GM19023 (cell line): ENCODE measurements around the gene SPTSSB.

Experiments
- ATAC-seq: cut with Tn5 transposase; IDR thresholded peaks from one replicate; pipeline ENCODE4 v1.9.1; 2021; ENCODE audit warnings: mild to moderate bottlenecking, moderate library complexity; ENCODE audit not compliant: unreplicated experiment

The SPTSSB gene

DNA sequence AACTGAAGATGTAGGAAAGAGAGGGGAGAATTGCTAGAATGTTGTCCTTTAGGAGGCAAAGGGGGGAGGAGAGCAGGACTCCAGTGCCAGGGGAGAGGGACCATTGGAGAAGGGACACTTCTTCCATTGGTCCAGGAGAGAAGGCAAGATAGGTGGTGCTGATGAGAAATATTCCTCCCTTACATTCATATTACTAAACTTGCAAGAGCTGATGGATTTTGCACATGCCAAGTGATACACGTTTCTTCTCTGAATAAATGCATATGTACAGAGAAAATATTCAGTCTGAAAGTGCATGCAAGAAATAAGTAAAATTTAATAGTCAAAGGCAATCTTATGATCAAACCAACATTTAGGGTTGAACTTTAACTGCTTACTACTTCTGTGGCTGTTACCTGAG lies 21.5 kb upstream of the SPTSSB start:
- no peak for ATAC-seq

- no peak for ATAC-seq
Measured at GRCh38 chr3:161390200-161390599, 18.9 kb upstream of the SPTSSB start.

DNA sequence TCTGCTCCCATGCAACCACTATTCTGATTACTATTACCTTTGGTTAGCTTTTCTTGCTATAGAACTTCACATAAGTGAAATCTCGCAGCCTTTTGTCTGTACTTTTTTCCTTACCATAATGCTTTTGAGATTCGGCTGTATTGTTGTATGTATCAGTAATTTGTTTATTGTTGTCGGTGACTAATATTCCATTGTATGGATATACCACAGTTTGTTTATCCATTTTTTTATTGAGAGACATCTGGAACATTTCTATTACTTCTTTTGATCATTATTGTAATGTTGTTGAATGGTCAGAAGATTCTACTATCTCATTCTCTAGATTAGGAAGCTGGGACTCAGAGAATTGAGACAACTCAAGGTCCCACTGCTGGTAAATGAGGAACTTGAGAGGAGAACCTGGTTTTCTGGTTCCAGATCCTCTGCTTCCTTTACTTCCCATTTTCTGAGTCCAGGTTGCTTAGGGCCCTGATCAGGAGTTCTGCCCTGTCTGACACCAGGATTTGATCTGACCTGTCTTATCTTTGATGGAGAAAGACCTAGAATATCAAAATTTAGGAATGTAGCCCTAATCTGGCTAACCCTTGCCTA lies 18.2 kb upstream of the SPTSSB start:
- ATAC-seq, result no peak

GRCh38 chr3:161388855-161389254 lies 17.5 kb upstream of the SPTSSB start:
- no peak for ATAC-seq

GRCh38 chr3:161386991-161387770 lies 15.9 kb upstream of the SPTSSB start:
- ATAC-seq, result no peak

GRCh38 chr3:161372321-161373260 lies 1.3 kb upstream of the SPTSSB start:
- ATAC-seq, result peak; percentile 52

DNA sequence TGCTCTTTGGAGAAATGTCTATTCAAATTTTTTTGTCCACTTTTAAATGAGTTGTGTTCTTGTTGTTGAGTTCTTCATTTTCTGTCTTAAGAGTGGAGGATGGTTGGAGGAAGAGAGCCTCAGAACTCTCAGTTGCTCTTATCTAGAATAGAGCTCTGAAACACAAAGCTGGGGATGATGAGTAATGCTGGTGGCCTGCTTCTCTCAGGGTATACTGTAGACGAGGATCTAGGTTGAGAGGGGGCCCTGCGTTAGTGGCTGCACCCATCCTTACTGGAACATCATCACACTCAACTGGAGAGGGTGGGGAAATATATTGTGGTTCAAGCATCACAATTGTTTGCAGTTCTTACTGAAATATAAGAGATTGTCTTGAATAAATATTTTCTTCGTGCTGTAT lies 1.8 kb downstream of the SPTSSB start:
- ATAC-seq, result no peak

DNA sequence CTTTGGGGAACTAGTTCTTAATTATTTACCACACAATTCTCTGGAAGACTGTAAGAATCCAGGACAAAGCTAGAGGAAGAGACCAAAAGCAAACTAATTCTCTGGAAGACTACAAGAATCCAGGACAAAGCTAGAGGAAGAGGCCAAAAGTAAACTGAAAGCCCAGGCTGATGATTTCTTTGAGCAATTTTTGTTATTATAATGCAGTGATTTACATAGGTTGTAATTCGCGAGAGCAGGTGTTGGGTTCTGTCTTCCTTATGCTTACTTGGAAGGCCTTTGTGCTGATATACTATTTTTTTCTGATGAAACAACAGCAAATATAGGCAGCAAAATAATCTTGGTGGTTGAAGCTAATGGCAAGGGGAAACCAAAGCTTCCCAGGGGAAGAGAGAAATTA lies 5.2 kb downstream of the SPTSSB start:
- ATAC-seq, result no peak

DNA sequence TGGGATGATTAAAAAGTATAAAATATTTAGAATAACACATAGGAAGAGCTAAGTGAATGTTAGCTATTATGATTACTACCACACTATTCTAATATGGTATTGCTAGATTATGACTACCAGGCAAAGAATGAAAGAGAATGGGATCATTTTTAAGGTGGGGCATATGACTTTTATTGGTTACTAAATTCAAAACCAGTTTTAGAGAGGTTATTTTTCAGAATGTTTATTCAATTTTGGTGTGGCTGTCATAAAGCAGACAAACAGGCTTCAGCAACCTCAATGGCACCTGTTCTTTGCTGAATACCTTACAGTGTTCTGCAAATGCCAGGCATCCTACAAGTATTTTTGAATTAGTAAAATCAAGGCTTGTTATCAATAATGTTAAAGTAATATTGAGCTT lies 12.8 kb downstream of the SPTSSB start:
- ATAC-seq, result no peak

DNA sequence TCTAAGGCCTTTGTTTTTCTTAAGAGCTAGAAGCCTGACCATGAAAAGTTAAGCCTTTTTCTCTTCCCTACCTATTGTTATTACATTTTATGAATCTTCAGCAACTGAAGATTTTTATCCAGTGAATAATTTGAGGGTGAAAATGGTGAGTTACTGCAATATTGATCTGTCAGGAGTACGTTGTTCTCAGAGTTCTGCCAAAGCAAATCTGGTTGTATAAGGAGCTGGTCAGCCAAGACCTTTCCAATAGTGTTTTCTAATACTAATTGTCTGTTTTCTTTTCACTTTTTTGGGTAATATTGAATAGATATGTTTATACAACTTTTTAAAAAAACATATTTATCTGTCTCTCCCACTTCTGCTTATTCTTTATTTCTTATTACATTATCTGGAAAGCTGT lies 15.0 kb downstream of the SPTSSB start:
- no peak for ATAC-seq

- no peak for ATAC-seq
Measured at GRCh38 chr3:161355508-161355907, 15.8 kb downstream of the SPTSSB start.

GRCh38 chr3:161354554-161354953 lies 16.8 kb downstream of the SPTSSB start:
- ATAC-seq, result no peak

DNA sequence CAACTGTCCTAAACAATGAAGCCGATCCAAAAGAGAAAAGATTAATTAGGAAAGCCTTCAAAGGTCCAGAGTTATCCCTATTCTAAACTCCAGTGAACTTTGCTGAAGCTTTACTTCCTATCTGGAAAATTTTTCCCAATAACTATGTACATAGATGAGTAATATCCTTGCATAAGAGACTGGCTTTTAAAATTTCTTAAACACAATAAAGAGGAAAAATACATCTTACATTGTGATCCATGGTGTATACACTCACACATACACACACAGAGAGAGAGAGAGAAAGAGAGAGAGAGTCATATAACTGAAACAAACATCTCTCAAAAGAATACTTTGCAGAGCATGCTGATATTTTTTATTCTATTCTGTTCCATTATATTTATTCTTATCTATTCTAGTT lies 20.0 kb downstream of the SPTSSB start:
- no peak for ATAC-seq

- no peak for ATAC-seq
Measured at GRCh38 chr3:161350916-161351315, 20.4 kb downstream of the SPTSSB start.

DNA sequence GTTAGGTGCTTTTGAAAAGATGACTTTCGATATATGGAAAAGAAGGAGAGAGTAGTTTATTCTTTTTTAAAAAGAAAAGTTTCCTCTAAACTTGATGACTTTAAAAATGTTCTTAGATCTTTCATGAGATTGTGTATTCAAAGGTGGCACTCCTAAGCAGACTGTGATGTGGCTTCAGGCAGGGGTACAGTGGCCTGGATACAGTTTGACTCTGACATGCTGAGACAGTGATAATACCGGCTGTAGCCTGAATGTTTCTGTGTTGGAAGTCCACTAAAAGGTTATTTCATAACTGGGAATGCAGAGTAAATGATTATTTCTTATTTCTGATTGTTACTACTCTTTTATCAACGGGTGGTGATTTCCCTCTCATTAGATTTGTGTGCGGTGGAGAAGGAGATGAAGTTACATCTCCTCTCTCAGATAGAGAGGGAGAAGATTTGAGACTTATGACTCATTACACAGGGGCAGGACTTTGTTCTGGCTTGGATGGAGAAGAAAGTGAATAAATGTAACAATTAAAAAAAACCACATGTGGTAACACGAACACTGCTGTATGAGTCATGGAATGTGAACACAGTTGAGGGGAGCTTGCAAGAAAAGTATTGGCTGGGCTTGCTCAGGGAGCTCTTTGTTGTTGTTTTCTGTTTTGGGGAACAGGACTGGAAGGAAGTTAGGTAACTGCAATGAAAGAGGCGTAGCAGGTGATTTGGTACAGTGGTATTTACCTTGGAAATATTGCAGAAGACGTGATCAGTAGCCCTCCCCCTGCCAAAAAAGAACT lies 21.6 kb downstream of the SPTSSB start:
- no peak for ATAC-seq

GRCh38 chr3:161348796-161349400 lies 22.4 kb downstream of the SPTSSB start:
- ATAC-seq, result no peak

DNA sequence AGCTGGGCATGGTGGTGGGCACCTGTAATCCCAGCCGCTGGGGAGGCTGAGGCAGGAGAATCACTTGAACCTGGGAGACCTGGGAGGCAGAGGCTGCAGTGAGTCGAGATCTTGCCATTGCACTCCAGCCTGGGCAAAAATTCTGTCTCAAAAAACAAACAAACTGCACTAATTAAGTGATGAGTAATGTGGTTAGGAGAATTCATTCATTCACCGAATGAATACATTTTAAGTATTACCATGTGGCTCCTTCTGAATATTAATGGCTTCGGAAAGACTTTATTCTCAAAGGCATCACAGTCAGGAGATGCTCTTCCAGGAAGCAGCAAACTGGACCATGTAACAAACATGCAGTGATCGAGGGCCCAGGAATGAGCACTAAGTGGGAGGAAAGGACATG lies 23.6 kb downstream of the SPTSSB start:
- no peak for ATAC-seq

DNA sequence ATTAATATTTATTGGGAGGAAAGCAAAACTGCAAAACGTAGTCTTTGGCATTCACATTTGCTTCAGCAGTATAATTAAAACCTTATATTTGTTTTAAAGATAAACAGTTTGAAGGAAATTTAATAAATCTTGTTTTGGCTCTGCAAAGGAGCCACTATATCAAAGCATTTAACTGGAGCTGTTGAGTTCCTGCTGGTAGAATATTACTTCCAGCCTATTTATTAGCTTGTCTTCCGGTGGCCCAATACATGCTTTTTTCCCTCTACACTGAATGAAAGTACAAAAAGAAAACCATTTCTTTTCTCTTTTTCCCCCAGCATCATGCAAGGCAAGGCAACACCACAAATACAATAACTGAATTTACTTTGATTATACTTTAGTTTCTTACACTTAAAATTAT lies 26.3 kb downstream of the SPTSSB start:
- no peak for ATAC-seq

- no peak for ATAC-seq
Measured at GRCh38 chr3:161343986-161344385, 27.3 kb downstream of the SPTSSB start.

DNA sequence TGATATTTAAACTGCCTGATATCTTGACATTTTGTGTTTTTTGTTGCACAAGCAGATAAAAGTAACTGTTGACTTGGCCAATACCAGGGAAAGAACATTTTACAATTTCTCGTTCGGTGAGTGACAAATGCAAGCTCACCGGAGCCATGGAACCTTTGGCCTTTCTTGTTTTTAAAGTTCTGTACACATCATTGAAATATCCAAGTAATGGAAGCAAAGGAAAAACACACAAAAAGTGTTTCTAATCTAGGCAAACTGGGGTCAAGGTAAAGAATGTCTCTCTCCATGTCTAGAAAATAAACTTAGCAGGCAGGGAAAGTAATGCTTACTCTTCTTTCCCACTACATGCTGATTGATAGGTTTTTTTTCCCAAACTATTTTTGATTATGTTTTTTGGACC lies 27.8 kb downstream of the SPTSSB start:
- ATAC-seq, result no peak
